ENCODE results near the gene YOD1.

The YOD1 gene

GRCh38 chr1:207024202-207025145 is 26.5 kb downstream of the YOD1 start:
- DNase-seq = no peak

- no peak for DNase-seq
These were observed 27.9 kb downstream of the YOD1 start for GRCh38 chr1:207022996-207023679.

GRCh38 chr1:207021876-207022596 is 29.0 kb downstream of the YOD1 start:
- DNase-seq = no peak

- DNase-seq = no peak
These were observed 29.7 kb downstream of the YOD1 start for GRCh38 chr1:207021139-207021861.

- no peak for DNase-seq
These were observed 30.3 kb downstream of the YOD1 start for GRCh38 chr1:207020709-207021107.

GRCh38 chr1:207020065-207020708 is 30.8 kb downstream of the YOD1 start:
- DNase-seq = no peak

GRCh38 chr1:207019661-207020060 is 31.3 kb downstream of the YOD1 start:
- DNase-seq = no peak

GRCh38 chr1:207019161-207019560 is 31.8 kb downstream of the YOD1 start:
- no peak for DNase-seq

- no peak for DNase-seq
These were observed 32.3 kb downstream of the YOD1 start for GRCh38 chr1:207018707-207019106.

GRCh38 chr1:207017615-207018559 is 33.1 kb downstream of the YOD1 start:
- DNase-seq = no peak

GRCh38 chr1:207015791-207016190 is 35.2 kb downstream of the YOD1 start:
- DNase-seq = no peak

- no peak for DNase-seq
These were observed 36.3 kb downstream of the YOD1 start for GRCh38 chr1:207014728-207015127.

- DNase-seq = no peak
These were observed 37.5 kb downstream of the YOD1 start for GRCh38 chr1:207013321-207014085.

- no peak for DNase-seq
These were observed 40.3 kb downstream of the YOD1 start for GRCh38 chr1:207010726-207011125.

- DNase-seq = no peak
These were observed 41.1 kb downstream of the YOD1 start for GRCh38 chr1:207009945-207010344.

GRCh38 chr1:207009182-207009850 is 41.7 kb downstream of the YOD1 start:
- DNase-seq = no peak

GRCh38 chr1:207007352-207008033 is 43.5 kb downstream of the YOD1 start:
- DNase-seq = no peak

- no peak for DNase-seq
These were observed 44.1 kb downstream of the YOD1 start for GRCh38 chr1:207006914-207007313.

- no peak for DNase-seq
These were observed 44.9 kb downstream of the YOD1 start for GRCh38 chr1:207006083-207006482.
